GM12801 (cell line): ENCODE data around the gene TCP11L1.

Experiments used
- TF ChIP-seq, protein P1 (sequence below): IDR thresholded peaks from one replicate; pipeline ENCODE4 v1.5.1; 2011; ENCODE audit warnings: control low read depth; ENCODE audit not compliant: insufficient read length; ENCODE audit errors: extremely low read depth

The TCP11L1 gene

DNA sequence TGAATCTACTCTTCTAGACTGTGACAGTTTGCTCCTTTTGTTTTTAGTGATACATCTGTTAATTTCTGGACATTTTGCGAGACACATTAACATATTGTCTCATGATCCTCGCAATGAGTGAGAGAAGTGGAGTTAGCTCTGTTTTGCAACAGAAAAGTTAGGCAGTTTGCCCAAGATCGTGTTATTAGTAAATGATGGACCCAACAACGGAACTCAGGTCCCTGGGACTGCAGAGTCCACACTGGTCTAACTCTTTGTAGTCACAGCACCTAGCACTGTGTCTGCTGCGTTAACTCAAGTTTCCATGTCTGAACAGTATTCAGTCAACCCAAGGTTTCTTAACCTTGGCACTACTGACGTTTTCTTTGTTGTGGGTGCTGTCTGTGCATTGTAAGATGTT is 20.5 kb upstream of the TCP11L1 start:
- TF ChIP-seq, protein P1, sequence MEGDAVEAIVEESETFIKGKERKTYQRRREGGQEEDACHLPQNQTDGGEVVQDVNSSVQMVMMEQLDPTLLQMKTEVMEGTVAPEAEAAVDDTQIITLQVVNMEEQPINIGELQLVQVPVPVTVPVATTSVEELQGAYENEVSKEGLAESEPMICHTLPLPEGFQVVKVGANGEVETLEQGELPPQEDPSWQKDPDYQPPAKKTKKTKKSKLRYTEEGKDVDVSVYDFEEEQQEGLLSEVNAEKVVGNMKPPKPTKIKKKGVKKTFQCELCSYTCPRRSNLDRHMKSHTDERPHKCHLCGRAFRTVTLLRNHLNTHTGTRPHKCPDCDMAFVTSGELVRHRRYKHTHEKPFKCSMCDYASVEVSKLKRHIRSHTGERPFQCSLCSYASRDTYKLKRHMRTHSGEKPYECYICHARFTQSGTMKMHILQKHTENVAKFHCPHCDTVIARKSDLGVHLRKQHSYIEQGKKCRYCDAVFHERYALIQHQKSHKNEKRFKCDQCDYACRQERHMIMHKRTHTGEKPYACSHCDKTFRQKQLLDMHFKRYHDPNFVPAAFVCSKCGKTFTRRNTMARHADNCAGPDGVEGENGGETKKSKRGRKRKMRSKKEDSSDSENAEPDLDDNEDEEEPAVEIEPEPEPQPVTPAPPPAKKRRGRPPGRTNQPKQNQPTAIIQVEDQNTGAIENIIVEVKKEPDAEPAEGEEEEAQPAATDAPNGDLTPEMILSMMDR, result no peak

DNA sequence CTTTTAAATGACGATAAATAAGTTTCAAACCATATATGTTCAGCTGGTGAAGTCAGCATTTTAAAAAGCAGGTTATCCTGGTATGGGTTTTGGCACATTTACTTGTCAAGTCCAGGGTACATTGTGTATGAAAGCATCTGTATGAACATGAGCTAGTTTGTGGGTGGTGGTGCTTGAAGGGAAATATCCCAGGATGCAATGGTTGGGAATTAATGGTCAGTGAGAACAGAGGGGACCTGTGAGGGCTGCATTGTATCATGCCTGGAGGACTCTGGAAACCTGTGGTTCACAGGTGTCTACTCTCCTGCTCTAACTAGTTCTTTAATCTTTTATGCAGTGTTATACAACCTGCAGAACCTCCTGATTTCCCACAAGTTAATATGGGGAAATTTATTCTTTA is 17.9 kb upstream of the TCP11L1 start:
- TF ChIP-seq, protein P1, result no peak

DNA sequence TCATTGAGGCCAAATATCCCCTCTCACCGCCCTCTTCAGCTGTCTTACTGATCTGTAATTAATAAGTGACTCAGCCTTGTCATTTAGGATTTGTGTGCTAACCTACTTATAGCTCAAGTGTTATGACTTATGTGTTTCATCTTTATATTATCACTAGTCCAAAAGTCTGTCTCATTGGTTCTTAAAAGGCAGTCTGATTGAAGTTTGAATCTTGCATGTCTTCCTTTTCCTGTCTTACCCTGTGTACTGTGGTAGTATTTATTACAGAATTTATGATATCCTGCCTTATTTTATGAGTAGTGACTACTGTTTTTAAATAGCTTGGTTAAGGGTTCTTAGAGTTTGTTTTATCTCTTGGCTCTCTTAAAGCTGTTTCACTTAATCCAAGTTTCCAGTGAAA is 17.4 kb upstream of the TCP11L1 start:
- TF ChIP-seq, protein P1, result no peak

DNA sequence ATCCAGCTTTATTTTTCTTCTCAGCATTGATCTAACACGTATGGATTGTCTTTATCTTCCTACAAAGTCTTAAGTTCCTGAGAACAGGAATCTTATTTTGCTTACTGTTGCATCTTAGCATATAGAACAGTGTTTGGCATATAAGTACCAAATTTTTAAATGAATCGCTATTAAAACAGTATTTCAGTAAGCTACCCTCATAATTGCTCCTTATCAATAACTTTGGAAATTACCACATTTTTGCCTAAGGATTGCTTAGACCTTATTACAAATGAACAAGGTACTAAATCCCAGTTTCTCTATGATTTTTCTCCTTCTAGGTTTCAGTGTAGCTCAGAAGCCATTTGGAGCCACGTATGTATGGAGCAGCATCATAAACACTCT is 14.0 kb upstream of the TCP11L1 start:
- TF ChIP-seq, protein P1, result no peak

DNA sequence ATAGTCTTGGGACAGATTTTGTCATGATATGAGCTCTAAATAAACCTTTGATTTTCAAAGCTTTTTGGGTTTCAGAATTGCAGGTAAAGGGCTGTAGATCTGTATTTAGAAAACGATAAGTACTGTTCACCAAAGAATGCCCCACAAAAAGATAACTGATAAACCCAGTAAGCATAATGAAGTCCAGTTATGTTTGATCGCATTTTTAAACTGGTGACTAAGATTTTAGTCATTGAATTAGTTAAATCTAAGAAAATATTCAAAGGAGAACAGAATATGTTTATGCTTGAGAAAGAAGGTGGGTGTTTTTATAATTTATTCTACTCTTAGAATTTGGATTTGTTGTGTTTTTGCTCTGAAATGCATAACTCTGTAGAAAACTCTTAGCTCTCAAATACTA is 12.1 kb upstream of the TCP11L1 start:
- TF ChIP-seq, protein P1, result no peak

DNA sequence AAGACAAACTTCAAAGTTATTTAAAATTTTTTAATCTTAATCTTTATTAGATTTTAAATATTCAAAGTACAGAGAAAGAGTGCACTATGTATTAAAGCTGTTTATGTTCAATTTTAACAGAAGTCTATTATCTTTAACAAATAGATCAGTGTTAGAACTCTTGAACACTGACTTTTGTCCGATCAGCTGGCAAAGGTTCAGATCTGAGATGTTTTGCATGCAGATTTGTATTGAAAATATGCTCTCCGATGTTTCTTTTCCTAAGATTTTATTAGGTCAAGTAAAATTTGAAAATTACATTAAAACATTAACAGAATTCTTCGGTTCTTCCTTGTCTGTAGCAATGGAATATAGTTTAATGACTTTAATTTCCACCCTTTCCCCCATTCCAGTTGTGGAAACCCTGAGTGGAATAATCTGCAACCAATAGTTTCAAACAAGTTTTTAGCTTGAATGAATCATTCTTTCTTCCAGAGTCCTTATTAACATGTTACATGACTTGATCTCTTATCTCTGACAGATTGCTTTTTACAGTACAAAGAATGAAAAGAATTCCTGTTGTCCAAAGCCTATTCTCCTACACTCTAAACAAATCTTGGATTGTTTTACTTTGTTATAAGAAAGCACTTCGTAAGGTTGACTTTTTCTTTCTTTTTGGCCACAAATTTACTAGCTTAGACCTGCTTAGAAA is 11.4 kb upstream of the TCP11L1 start:
- TF ChIP-seq, protein P1, result no peak

DNA sequence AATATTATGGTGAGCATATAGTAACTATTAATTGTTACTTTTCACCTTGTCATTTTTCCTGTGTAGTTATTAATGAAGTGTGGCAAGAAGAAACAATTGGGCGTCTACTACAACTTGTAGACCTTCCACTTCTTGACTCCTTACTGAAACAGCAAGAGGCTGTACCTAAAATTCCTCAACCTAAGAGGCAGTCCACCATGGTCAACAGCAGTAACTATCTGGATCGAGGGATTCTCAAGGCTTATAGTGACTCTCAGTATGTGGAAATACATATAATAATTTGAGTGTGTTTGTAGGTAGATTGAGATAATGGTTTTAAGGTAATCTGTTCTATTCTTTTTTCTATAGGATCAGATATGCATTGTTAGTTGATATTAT is 10.8 kb upstream of the TCP11L1 start:
- TF ChIP-seq, protein P1, result no peak

DNA sequence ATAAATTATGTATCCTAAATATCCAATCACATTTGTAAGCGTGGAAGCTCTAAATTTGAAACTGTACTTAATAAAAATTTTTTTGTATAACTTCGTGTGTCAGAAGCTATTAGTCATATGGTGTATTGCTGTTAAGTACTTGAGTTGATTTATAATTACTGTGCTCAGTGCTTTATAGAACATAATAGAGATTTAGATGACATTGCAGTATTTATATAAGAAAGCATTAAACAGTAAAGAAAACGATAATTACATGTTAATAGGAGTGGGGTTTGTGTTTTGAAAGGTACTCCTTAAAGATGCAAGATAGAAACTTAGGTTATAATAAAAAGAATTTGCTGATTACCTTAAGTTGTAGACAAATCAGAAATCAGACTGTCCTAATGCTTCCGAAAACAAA is 5.9 kb upstream of the TCP11L1 start:
- TF ChIP-seq, protein P1, result no peak
